ENCODE measurements around the gene LDLRAD4.

Gene LDLRAD4

GRCh38 chr18:13357289-13357688, 138.7 kb downstream of the LDLRAD4 start:
- DNase-seq, result no peak

- no peak for DNase-seq
These were observed 140.7 kb downstream of the LDLRAD4 start for GRCh38 chr18:13359210-13359609.

- DNase-seq, result no peak
These were observed 142.9 kb downstream of the LDLRAD4 start for GRCh38 chr18:13361431-13361830.

- DNase-seq, result no peak
These were observed 143.5 kb downstream of the LDLRAD4 start for GRCh38 chr18:13362051-13362450.

GRCh38 chr18:13362607-13363006, 144.0 kb downstream of the LDLRAD4 start:
- no peak for DNase-seq

- no peak for DNase-seq
These were observed 144.8 kb downstream of the LDLRAD4 start for GRCh38 chr18:13363359-13363758.

- DNase-seq, result no peak
These were observed 146.2 kb downstream of the LDLRAD4 start for GRCh38 chr18:13364721-13365205.

- DNase-seq, result no peak
These were observed 147.6 kb downstream of the LDLRAD4 start for GRCh38 chr18:13366131-13366530.

GRCh38 chr18:13366541-13366940, 148.0 kb downstream of the LDLRAD4 start:
- no peak for DNase-seq

- no peak for DNase-seq
These were observed 148.7 kb downstream of the LDLRAD4 start for GRCh38 chr18:13366962-13367892.

GRCh38 chr18:13368080-13368813, 149.7 kb downstream of the LDLRAD4 start:
- no peak for DNase-seq

- no peak for DNase-seq
These were observed 150.8 kb downstream of the LDLRAD4 start for GRCh38 chr18:13369353-13369752.

GRCh38 chr18:13369756-13370510, 151.4 kb downstream of the LDLRAD4 start:
- no peak for DNase-seq

GRCh38 chr18:13370995-13371625, 152.6 kb downstream of the LDLRAD4 start:
- DNase-seq, result no peak

- DNase-seq, result no peak
These were observed 153.3 kb downstream of the LDLRAD4 start for GRCh38 chr18:13371689-13372418.

GRCh38 chr18:13372531-13372951, 154.0 kb downstream of the LDLRAD4 start:
- DNase-seq, result no peak

GRCh38 chr18:13374096-13374467, 155.5 kb downstream of the LDLRAD4 start:
- DNase-seq, result no peak

GRCh38 chr18:13374468-13375301, 156.1 kb downstream of the LDLRAD4 start:
- DNase-seq, result no peak

GRCh38 chr18:13375302-13376255, 157.0 kb downstream of the LDLRAD4 start:
- DNase-seq, result no peak

All from GDM1 (cell line).